GM20431 (cell line): Measurements from ENCODE around the gene KIF17.

Experiments
- in situ Hi-C: fragments of 300-500 bp; cut with MseI, MboI; formaldehyde crosslinking; loops from one replicate; pipeline ENCODE4 v1.15.0; 2020; ENCODE audit warnings: low sequenced_read_pairs; ENCODE audit not compliant: unreplicated experiment

Gene KIF17

GRCh38 chr1:20636785-20637347 is 80.9 kb downstream of the KIF17 start:
- in situ Hi-C loops: no loop called here

DNA sequence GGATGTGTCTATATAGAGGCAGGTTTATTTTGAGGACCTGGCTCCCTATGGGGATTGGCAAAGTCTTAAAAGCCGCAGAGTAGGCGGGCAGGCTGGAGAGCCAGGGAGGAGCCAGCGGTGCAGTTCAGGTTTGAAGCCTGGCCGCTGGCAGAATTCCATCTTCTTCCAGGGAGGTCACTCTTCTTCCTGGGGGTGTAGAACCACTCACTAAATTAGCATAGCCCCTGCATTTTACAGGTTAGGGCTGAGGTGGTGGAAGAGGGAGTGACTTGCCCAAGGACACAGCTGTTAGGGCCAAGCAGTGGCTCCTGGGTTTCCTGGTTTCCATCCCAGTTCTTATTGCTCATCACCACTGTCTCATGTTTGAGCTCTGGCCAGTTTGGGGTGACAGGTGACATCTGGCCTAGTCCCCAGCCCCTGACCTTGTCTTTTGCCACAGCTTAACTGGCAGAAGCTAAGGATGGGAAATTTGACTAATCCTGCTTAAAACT is 83.2 kb downstream of the KIF17 start:
- in situ Hi-C loops: no loop called here

GRCh38 chr1:20634065-20634593 is 83.7 kb downstream of the KIF17 start:
- in situ Hi-C loops: no loop called here

- in situ Hi-C loops: no loop called here
These were observed 84.4 kb downstream of the KIF17 start, which contains the start of gene PINK1 for GRCh38 chr1:20633190-20634064. Gene PINK1 (plus strand): TSS chr1:20633458. CDS start chr1:20633549, 91 bp downstream.

- in situ Hi-C loops: no loop called here
These were observed 85.4 kb downstream of the KIF17 start for GRCh38 chr1:20632386-20632785.

- in situ Hi-C loops: no loop called here
These were observed 87.1 kb downstream of the KIF17 start for GRCh38 chr1:20630729-20631128.

GRCh38 chr1:20626524-20626923 is 91.3 kb downstream of the KIF17 start:
- in situ Hi-C loops: no loop called here

GRCh38 chr1:20626098-20626427 is 91.7 kb downstream of the KIF17 start:
- in situ Hi-C loops: no loop called here

GRCh38 chr1:20625176-20626097 is 92.4 kb downstream of the KIF17 start:
- in situ Hi-C loops: no loop called here

DNA sequence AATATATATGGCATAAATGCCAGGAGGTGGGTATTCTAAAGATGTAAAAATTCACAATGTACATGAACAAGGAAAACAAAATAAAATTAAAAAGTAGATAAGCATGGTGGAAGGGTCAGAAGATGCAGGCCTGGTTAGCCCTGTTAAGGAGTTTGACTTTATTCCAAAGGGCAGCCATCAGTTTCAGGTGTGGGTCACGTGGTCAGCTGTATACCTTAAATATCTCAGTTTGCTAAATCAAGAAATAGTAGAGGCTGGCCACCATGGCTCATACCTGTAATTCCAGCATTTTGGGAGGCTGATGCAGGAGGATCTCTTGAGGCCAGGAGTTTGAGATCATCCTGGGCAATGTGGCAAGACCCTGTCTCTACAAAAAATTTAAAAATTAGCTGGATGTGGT is 93.1 kb downstream of the KIF17 start:
- in situ Hi-C loops: no loop called here

GRCh38 chr1:20621012-20621411 is 96.8 kb downstream of the KIF17 start:
- in situ Hi-C loops: no loop called here

DNA sequence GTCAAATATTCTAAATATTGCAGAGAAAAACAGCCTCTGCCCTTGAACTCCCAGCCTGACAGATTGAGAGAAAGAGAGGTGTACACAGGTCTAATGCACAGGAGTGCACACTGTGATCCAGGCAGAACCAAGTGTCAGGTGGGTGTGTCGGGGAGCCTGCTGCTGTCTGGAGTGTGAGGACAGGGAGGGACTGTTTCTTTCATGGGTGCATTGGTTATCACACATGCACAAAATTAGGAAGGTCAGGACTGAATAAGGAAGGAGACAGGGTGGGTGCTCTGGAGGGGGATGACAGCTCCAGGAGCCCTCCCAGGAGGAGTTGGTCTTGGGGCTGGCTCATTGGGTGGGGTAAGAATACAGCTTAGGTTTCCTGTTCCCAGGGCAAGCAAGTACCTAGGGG is 97.8 kb downstream of the KIF17 start:
- in situ Hi-C loops: no loop called here

- in situ Hi-C loops: no loop called here
These were observed 99.3 kb downstream of the KIF17 start for GRCh38 chr1:20618550-20618949.

- in situ Hi-C loops: no loop called here
These were observed 100.8 kb downstream of the KIF17 start for GRCh38 chr1:20616847-20617487.

DNA sequence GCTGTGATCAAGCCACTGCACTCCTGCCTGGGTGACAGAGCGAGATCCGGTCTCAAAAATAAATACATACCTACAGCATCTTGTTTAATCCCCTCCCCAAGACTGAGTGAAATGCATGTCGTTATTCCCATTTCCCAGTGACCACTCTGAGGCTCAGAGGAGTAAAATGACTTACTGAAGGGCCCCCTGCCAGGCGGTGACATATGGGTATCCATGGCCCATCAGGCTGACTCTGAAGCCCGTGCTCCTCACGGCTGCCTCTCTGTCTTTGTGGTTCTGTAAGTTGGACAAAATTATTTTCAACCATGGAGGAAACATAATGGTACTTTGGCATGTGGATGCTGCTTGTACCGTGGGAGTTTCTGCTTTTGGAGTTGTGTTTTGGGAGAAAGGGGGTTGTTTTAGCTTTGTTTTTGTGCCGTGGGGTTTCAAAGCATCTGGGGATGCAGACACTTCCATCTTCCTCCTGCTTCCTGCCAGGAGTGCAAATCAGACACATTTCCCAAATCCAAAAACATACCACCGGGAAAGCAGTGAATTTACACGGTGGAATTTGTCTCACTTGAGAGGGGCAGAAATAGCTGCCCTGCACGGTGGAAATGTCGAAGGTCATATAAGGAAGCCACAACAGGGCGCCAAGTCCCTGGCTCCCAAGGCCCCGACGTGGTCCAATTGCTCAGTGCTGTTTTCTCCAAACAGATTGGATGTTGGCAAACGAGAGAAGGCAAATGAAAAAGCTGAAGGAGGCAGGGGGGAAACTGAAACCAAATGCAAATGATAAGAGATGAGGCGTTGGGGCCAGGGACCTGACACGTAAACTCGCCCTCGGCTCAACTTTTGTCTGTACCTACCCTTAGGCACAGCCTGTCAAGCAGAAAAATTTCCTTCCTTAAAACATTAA is 101.6 kb downstream of the KIF17 start:
- in situ Hi-C loops: no loop called here

DNA sequence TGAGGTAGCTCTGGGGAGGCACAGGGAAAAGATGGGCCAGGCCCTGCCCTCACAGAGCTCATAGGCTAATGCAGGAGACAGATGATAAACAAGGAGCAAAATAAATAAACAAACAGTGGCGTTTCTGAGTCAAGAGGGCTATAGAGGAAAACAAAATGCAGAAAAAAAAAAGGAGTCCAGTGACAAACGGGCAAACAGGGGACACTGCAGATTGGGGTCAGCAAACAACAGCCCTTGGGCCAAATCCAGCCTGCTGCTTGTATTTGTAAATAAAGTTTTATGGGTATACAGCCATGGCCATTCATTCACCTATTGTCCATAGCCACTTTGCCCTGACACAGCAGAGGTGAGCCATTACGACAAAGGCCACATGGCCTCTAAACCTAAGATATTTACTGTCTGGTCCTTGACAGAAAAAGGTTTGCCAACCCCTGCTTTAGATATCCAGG is 103.7 kb downstream of the KIF17 start:
- in situ Hi-C loops: no loop called here
